Inflammatory macrophage treated with lipopolysaccharide for 1 hour (primary cell): ENCODE data around the gene ZNF423.
"Not testable (repeated sequence)": the region's sequence is repeated elsewhere in the genome, so short reads cannot be mapped to it uniquely, and the experiment has no call there.

Source experiments
- DNase-seq, 2 donors: peaks; one replicate each; pipeline ENCODE4 v3.0.0-alpha.2; 2020 to 2022

Gene ZNF423

GRCh38 chr16:49855822-49856671 lies at the start of gene ZNF423:
Gene ZNF423 (minus strand): TSS chr16:49856112. CDS start chr16:49855774, 338 bp downstream.
- no peak for DNase-seq

- no peak for DNase-seq
Measured at GRCh38 chr16:49904348-49905062, 48.6 kb upstream of the ZNF423 start.

GRCh38 chr16:49902908-49903307 lies 47.0 kb upstream of the ZNF423 start:
- DNase-seq: no peak

- DNase-seq: no peak
Measured at GRCh38 chr16:49901711-49902110, 45.8 kb upstream of the ZNF423 start.

- DNase-seq: no peak
Measured at GRCh38 chr16:49900875-49901274, 45.0 kb upstream of the ZNF423 start.

- no peak for DNase-seq
Measured at GRCh38 chr16:49899991-49900695, 44.2 kb upstream of the ZNF423 start.

- DNase-seq: no peak
Measured at GRCh38 chr16:49896447-49896964, 40.6 kb upstream of the ZNF423 start.

- DNase-seq: peak; percentile 15 to 23
Measured at GRCh38 chr16:49890876-49891275, 35.0 kb upstream of the ZNF423 start.

GRCh38 chr16:49889725-49890397 lies 33.9 kb upstream of the ZNF423 start:
- DNase-seq: no peak

- DNase-seq: no peak
Measured at GRCh38 chr16:49886554-49887094, 30.7 kb upstream of the ZNF423 start.

- no peak for DNase-seq
Measured at GRCh38 chr16:49884033-49885015, 28.4 kb upstream of the ZNF423 start.

GRCh38 chr16:49883076-49884014 lies 27.4 kb upstream of the ZNF423 start:
- DNase-seq: no peak

- no peak for DNase-seq
Measured at GRCh38 chr16:49881890-49882289, 26.0 kb upstream of the ZNF423 start.

- not testable (repeated sequence) for DNase-seq
Measured at GRCh38 chr16:49878540-49878939, 22.6 kb upstream of the ZNF423 start.

GRCh38 chr16:49876716-49877129 lies 20.8 kb upstream of the ZNF423 start:
- DNase-seq: peak in 1 of 2 donors; percentile 68

GRCh38 chr16:49875806-49876715 lies 20.1 kb upstream of the ZNF423 start:
- no peak for DNase-seq

- no peak for DNase-seq
Measured at GRCh38 chr16:49874613-49875237, 18.8 kb upstream of the ZNF423 start.

- DNase-seq: not testable (repeated sequence)
Measured at GRCh38 chr16:49871824-49872223, 15.9 kb upstream of the ZNF423 start.
